Retinal pigment epithelial cell (primary cell): Measurements from ENCODE around the gene TIA1.
A peak's percentile ranks its signal among the peaks of the same experiment; 100 is the strongest.
"Not testable (repeated sequence)": the region's sequence is repeated elsewhere in the genome, so short reads cannot be mapped to it uniquely, and the experiment has no call there.

Experiments used
- DNase-seq: peaks from one replicate; pipeline ENCODE4 v3.0.0-alpha.2; 2010; ENCODE audit warnings: low read depth
- H3K4me3 ChIP-seq: 2 replicates; pipeline ENCODE4 v1.5.1; 2011; ENCODE audit warnings: mild to moderate bottlenecking, low read length, control low read depth, moderate library complexity
- TF ChIP-seq, protein P1 (sequence below): conservative IDR thresholded peaks from 2 replicates; pipeline ENCODE4 v1.5.1; 2011; ENCODE audit warnings: low read depth, low read length, control low read depth, inconsistent platforms

The TIA1 gene, protein sequence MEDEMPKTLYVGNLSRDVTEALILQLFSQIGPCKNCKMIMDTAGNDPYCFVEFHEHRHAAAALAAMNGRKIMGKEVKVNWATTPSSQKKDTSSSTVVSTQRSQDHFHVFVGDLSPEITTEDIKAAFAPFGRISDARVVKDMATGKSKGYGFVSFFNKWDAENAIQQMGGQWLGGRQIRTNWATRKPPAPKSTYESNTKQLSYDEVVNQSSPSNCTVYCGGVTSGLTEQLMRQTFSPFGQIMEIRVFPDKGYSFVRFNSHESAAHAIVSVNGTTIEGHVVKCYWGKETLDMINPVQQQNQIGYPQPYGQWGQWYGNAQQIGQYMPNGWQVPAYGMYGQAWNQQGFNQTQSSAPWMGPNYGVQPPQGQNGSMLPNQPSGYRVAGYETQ

DNA sequence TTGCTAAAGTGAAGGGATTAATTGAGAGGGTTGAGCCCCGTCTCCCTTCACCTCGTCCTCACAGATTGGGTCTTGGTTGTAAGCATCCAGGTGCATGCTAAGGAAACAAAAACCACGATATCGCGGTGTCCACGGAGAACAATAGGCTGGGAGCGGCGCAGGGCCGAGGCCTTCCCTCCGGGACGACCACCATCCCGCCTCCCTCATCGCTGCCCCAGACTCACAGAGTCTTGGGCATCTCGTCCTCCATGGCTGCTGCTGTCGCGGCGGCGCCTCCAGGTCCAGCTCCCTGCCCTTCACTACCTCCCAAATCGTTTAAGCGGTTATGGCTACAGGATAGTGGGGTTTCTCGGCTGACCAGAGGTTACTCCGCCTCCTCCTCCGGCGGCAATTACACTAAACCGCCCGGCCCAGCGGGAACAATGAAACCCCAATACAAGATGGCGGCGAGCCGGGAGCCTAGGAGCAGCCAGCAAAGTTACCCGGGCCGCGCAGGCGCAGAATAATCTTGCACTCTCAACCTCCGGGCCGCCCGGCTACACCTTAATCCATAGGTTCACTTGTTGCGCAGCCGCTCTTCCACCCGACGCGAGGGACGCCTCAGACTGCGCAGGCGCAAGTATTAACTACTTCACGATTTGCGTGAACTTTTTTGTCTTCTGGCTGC, at the start of gene TIA1:
Gene TIA1, minus strand, starts transcription at position 448 of the 667 bp plus-strand sequence. Its CDS starts 198 bp downstream, at position 250.
- H3K4me3 ChIP-seq, result peak within 1 kb of the TSS; percentile 99
- TF ChIP-seq, protein P1, sequence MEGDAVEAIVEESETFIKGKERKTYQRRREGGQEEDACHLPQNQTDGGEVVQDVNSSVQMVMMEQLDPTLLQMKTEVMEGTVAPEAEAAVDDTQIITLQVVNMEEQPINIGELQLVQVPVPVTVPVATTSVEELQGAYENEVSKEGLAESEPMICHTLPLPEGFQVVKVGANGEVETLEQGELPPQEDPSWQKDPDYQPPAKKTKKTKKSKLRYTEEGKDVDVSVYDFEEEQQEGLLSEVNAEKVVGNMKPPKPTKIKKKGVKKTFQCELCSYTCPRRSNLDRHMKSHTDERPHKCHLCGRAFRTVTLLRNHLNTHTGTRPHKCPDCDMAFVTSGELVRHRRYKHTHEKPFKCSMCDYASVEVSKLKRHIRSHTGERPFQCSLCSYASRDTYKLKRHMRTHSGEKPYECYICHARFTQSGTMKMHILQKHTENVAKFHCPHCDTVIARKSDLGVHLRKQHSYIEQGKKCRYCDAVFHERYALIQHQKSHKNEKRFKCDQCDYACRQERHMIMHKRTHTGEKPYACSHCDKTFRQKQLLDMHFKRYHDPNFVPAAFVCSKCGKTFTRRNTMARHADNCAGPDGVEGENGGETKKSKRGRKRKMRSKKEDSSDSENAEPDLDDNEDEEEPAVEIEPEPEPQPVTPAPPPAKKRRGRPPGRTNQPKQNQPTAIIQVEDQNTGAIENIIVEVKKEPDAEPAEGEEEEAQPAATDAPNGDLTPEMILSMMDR, result no peak
- peak; percentile 91 for DNase-seq

DNA sequence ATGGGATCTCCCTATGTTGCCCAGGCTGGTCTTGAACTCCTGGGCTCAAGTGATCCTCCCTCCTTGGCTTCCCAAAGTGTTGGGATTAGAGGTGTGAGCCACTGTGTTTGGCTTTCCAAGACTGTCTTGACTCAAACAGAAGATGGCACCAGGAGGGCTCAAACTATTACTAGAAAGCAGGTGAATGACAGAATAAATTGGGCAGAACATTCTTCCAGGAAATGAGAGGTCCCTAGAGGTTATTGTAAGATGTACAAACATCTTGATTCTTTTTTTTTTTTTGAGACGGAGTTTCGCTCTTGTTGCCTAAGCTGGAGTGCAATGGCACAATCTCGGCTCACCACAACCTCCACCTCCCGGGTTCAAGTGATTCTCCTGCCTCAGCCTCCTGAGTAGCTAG, 49.4 kb upstream of the TIA1 start:
- H3K4me3 ChIP-seq, result not testable (repeated sequence)

DNA sequence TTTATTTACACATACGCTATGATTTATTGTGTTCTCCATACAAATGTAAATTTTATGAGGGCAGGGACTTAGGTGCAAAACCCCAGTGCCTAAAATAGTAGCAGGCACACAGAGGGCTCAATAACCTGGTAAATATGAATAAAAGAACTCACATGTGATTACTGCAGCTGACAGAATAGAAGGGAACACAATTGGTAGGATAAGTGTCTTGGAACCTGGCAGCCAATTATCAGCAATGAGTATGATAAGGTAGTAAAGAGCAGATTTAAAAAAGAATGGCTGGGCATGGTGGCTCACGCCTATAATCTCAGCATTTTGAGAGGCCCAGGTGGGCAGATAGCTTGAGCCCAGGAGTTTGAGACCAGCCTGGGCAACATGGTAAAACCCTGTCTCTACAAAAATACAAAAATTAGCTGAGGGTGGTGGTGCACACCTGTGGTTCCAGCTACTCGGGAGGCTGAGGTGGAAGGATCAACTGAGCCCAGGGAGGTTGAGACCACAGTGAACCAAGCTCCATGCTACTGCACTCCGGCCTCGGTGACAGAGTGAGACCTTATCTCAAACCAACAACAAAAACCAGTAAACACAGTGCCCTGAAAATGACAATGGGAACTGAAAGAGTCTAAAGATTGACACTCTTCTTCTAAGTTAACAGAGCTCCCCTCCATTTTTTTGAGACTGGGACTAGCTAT, 35.2 kb upstream of the TIA1 start:
- TF ChIP-seq, protein P1, result no peak
- DNase-seq, result no peak
- no peak overlapping the region for H3K4me3 ChIP-seq

More for the DNA sequence above, 49.4 kb upstream of the TIA1 start:
- not testable (repeated sequence) for DNase-seq

DNA sequence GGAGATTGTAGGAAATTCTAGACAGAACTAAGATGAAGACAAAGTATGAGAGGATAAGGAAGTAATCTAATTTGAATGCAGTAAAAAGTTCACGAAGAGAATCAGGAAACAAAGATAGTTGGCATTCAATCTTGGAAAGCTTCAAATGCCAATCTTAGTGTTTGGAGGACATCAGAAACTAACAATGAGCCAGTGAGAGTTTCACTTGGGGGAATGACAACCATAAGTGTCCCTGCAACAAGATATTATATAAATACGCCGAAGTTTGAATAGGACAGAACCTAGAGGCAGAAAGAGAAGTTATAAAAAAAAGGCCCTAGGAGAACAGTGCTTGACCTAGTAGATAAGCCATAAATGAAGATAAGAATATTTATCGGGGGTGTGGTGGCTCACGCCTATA, 34.0 kb upstream of the TIA1 start:
- DNase-seq, result no peak
- TF ChIP-seq, protein P1, result no peak
- no peak overlapping the region for H3K4me3 ChIP-seq

DNA sequence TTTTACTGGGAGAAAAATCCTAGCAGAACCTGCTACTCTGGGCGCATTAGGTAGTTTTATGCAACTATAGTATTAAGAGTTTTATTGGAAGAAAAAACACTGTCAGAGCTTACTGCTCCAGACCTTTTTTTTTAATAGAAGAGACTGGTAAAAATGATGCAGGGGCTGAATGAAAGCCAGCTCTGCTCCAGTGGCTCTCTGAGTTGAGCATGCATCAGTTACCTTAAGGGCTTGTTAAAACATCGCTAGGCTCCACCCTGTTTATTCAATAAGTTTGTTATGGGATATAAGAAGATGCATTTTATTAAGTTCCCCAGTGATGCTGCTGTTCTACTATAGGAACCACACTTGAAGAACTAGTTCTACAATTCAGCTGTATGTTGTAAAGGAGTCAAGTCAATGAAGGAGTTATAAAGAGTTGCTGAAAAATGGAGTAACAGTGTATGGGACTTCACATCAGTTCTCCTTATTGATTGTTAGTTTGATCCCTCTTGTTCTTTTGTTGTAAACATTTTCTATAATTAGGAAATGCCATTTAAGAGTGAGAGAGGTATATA, 31.9 kb upstream of the TIA1 start:
- no peak overlapping the region for H3K4me3 ChIP-seq
- DNase-seq, result no peak
- TF ChIP-seq, protein P1, result no peak

DNA sequence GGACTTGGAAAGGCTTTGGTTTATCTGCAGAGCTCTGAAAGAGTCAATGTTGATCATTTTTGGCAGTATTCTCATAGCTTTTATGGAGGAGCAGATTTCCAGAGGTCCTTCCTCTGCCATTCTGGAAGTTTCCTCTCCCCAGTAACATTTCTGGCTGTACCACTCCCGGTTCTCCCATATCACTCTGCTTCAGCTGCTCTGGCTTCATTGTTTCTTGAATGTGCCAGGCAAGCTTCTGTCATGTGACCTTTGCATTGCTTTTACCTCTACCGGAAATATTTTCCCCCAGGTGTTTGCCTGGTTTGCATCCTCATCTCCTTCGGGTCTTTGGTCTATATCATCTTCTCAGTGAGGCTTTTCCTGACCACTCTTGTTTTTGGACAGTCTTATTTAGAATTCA, 21.9 kb upstream of the TIA1 start:
- TF ChIP-seq, protein P1, result no peak
- DNase-seq, result no peak

DNA sequence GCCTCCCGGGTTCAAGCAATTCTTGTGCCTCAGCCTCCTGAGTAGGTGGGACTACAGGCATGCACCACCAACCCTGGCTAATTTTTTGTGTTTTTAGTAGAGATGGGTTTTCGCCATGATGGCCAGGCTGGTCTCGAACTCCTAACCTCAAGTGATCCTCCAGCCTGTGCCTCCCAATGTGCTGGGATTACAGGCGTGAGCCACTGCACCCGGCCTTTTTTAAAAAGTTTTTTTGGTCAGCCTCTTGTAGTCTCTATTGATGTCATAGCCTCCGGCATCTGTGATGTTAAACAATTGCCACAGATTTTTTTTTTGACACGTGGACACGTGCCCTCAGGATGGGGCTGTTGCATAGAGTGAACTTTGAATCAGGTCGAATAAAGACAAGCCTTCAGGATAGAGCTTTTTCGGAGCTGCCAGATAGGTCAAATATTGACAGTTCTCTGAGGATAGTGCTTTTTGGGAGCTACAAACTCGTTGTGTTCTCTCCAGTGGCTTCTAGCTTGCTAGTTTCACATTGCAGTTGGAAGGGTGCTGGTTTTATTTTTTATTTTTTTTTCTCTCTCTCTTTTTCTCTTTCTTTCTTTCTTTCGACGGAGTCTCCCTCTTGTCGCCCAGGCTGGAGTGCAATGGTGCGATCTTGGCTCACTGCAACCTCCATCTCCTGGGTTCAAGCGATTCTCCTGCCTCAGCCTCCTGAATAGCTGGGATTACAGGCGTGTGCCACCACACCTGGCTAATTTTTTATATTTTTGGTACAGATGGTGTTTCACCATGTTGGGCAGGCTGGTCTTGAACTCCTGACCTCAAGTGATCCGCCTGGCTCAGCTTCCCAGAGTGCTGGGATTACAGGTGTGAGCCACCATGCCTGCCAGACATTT, 21.2 kb upstream of the TIA1 start:
- not testable (repeated sequence) for H3K4me3 ChIP-seq, DNase-seq

More for the DNA sequence above, 21.9 kb upstream of the TIA1 start:
- H3K4me3 ChIP-seq, result no peak overlapping the region

DNA sequence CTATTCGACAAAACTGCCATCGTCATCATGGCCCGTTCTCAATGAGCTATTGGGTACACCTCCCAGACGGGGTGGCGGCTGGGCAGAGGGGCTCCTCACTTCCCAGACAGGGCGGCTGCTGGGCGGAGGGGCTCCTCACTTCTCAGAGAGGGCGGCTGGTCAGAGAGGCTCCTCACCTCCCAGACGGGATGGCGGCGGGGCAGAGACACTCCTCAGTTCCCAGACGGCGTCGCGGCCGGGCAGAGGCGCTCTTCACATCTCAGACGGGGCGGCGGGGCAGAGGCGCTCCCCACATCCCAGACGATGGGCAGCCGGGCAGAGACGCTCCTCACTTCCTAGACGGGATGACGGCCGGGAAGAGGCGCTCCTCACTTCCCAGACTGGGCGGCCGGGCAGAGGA, 18.5 kb upstream of the TIA1 start:
- H3K4me3 ChIP-seq, DNase-seq: not testable (repeated sequence)
